ENCODE results near the gene ZDHHC18.
"Not testable (repeated sequence)": the region's sequence is repeated elsewhere in the genome, so short reads cannot be mapped to it uniquely, and the experiment has no call there.

The ZDHHC18 gene

DNA sequence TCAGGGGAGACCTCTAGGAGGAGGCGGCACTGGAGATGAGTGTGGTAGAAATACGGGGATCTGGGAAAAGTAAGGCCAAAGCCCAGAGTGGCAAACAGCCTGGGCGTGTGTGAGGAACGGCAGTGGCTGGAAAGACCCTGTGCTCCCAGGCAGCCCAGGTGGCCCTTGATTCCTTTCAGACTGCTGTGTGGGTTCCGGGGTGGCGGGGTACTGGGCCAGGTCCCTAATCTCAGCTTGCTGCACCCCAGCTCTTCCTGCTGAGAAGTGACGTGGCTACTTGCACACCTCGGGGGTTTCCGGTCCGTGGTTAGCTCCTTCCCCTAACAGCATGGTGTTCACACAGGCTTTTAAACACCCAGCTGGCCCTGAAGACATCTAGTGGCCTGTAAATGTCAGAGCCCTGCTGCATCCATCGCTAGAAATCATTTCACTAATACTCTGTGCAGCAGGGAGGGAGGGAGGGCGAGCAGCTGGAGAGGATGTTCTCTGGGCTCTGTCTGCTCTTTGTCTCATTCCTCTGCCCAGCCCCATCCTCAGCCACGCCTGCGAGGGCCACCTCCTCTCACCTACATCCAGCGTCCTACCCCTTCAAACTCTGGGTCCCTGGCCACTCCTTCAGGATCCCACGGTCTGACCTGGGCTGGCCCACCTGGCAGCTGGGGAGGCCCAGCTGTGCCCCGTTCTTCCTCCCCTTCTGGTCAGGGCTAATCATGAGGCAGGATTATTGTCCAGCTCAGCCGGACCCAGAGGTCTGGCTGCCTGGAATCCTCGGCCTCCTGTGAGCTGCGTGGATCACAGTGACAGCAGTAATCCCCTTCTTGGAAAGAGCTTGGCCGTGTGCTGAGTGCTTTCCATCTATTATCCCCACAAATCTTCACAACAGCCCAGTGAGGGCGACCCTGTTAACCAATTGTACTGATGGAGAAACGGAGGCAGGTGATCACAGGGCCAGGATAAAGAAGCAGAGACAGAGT lies 7.2 kb downstream of the ZDHHC18 start:
- no peaks in the 10 kb centered on the region for H3K9me3 Mint-ChIP-seq (ENCODE audit: low read depth)
- H3K4me1 Mint-ChIP-seq (ENCODE audit: low read depth), result peaks cover 61% of the 10 kb centered on the region
- peaks cover 5% of the 10 kb centered on the region for H3K36me3 Mint-ChIP-seq
- peak overlapping the region; percentile 83 for H3K4me3 Mint-ChIP-seq
- peak overlapping the region; percentile 98 for H3K27ac Mint-ChIP-seq
- H3K27me3 Mint-ChIP-seq, result no peaks in the 10 kb centered on the region

DNA sequence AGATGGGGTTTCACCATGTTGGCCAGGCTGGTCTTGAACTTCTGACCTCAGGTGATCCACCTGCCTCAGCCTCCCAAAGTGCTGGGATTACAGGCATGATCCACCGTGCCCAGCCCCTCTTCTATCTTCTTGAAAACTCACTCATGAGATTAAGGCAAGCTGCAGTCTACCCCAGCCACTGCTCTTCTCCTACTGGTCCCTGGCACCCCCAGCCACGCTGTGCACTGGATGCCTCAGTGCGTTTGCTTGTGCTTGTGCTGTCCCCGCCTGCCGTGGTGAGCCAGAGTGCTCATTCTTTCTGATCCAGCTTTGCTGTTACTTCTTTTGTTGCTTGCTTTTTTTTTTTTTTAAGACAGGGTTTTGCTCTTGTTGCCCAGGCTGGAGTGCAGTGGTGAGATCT lies 11.2 kb downstream of the ZDHHC18 start:
- H3K4me1 Mint-ChIP-seq (ENCODE audit: low read depth), result peaks cover 31% of the 10 kb centered on the region
- not testable (repeated sequence) for H3K36me3 Mint-ChIP-seq; H3K27ac Mint-ChIP-seq; H3K4me3 Mint-ChIP-seq; H3K9me3 Mint-ChIP-seq (ENCODE audit: low read depth); H3K27me3 Mint-ChIP-seq

- H3K4me3 Mint-ChIP-seq, result no peak overlapping the region
- no peaks in the 10 kb centered on the region for H3K36me3 Mint-ChIP-seq
- no peaks in the 10 kb centered on the region for H3K9me3 Mint-ChIP-seq (ENCODE audit: low read depth)
- peaks cover 21% of the 10 kb centered on the region for H3K4me1 Mint-ChIP-seq (ENCODE audit: low read depth)
- H3K27me3 Mint-ChIP-seq, result no peaks in the 10 kb centered on the region
- H3K27ac Mint-ChIP-seq, result no peak overlapping the region
Measured at GRCh38 chr1:26838474-26839338, 12.2 kb downstream of the ZDHHC18 start.

DNA sequence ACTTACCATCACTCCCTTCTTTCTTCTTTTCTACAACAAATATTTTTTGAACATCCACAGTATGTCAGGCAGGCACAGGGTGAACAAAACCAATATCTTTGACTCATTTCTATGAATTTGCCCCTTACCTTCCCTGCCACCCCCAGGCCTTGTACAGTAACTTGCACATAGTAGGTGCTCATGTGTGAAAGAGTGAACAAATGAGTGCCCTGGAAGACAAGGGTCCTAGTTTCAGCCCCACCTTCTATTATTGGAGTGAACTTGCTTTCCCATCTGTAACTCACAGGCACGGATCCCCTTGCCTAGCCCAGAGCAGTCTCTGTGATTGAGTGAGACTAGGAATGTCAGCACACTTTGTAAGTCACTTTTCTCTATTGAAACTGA lies 12.8 kb downstream of the ZDHHC18 start:
- H3K9me3 Mint-ChIP-seq (ENCODE audit: low read depth), result no peaks in the 10 kb centered on the region
- no peak overlapping the region for H3K4me3 Mint-ChIP-seq
- peaks cover 14% of the 10 kb centered on the region for H3K4me1 Mint-ChIP-seq (ENCODE audit: low read depth)
- H3K36me3 Mint-ChIP-seq, result no peaks in the 10 kb centered on the region
- no peaks in the 10 kb centered on the region for H3K27me3 Mint-ChIP-seq
- peak overlapping the region; percentile 68 for H3K27ac Mint-ChIP-seq

DNA sequence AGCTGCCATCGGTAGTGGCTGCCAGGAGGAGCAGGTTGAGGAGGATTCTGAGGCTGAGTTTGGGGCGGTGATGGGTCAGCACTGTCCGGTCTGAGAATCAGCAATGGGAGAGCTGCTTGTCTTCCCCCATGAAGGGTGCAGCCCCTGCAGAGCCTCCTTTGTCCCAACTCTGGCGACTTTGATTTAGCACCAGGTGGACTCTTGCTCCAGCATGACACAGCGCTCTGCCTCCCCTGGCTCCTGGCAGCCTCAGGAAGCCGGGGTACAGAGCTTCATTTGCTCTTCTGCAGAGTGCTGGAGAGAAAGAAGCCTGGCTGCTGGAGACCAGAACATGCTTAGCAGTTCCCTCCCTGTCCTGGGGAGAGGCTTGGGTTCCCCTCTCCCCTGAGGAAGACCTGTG lies 13.3 kb downstream of the ZDHHC18 start:
- H3K4me1 Mint-ChIP-seq (ENCODE audit: low read depth), result peaks cover 10% of the 10 kb centered on the region
- H3K27me3 Mint-ChIP-seq, result no peaks in the 10 kb centered on the region
- no peaks in the 10 kb centered on the region for H3K36me3 Mint-ChIP-seq
- no peaks in the 10 kb centered on the region for H3K9me3 Mint-ChIP-seq (ENCODE audit: low read depth)
- no peak overlapping the region for H3K27ac Mint-ChIP-seq
- H3K4me3 Mint-ChIP-seq, result no peak overlapping the region

GRCh38 chr1:26844424-26845196 lies 18.1 kb downstream of the ZDHHC18 start:
- Mint-ChIP-seq H3K27me3 (no peaks in the 10 kb centered on the region), H3K4me3 (no peak overlapping the region), H3K9me3 (ENCODE audit: low read depth) (no peaks in the 10 kb centered on the region), H3K4me1 (ENCODE audit: low read depth) (no peaks in the 10 kb centered on the region), H3K36me3 (peaks cover 4% of the 10 kb centered on the region), H3K27ac (peak overlapping the region; percentile 28)

DNA sequence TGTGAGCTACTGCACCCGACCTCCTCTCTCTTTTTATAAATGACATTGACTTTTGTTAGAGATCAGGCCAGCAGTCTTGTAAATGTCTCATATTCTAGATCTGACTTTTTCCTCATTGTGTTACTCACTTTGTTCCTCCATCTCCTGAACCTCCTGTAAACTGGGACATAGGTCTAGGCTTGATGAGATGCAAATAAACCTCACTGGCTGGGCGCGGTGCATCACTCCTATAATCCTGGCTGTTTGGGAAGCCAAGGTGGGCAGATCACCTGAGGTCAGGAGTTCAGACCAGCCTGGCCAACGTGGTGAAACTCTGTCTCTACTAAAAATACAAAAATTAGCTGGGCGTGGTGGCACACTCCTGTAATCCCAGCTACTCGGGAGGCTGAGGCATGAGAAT lies 21.3 kb downstream of the ZDHHC18 start:
- not testable (repeated sequence) for H3K36me3 Mint-ChIP-seq; H3K27me3 Mint-ChIP-seq; H3K4me3 Mint-ChIP-seq; H3K4me1 Mint-ChIP-seq (ENCODE audit: low read depth); H3K9me3 Mint-ChIP-seq (ENCODE audit: low read depth)
- peak overlapping the region; percentile 46 for H3K27ac Mint-ChIP-seq

- Mint-ChIP-seq H3K9me3 (ENCODE audit: low read depth) (no peaks in the 10 kb centered on the region), H3K27ac (no peak overlapping the region), H3K27me3 (no peaks in the 10 kb centered on the region), H3K36me3 (peaks cover 9% of the 10 kb centered on the region), H3K4me1 (ENCODE audit: low read depth) (no peaks in the 10 kb centered on the region), H3K4me3 (no peak overlapping the region)
Measured at GRCh38 chr1:26848499-26848898, 22.0 kb downstream of the ZDHHC18 start.

DNA sequence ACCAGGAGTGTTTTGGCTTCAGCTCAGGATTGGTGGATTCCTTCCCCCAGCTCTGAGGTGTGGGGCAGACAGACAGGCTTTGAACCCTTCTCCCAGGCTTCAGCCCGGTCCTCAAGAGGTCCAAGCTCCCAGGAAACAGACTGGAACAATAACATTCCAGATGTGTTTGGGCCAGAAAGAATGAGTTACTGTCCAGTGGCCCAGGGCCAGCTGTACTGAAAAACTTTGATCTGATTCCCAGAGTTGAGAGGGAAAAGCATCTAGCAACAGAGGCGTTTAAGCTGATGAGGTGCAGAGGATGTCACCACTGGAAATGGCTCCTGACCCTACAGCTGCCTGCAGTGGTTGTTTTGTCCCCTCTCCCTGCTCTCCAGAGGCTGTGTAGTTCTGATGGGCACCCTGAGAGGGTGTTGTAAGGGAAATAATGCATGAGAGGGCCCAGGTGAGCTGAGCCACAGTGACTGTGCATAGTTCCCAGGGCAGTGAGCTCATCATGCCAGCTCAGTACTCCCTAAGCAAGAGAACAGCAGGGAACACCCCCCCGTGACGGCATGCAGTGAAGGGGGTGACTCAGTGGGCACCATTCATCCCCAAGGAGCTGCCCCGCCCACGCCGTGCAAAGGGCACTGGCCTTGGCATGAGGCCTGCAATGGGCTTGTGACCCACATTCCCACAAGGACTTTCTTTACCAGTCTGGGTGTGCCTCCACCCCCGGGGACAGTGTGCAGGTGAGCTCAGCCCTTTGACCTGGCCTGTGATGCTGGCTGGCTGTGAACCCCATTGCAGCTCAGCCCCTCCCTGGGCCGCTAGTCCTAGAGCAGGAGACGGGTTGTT lies 22.7 kb downstream of the ZDHHC18 start:
- Mint-ChIP-seq H3K36me3 (peaks cover 9% of the 10 kb centered on the region), H3K4me3 (no peak overlapping the region), H3K9me3 (ENCODE audit: low read depth) (no peaks in the 10 kb centered on the region), H3K4me1 (ENCODE audit: low read depth) (no peaks in the 10 kb centered on the region), H3K27ac (peak overlapping the region; percentile 22), H3K27me3 (no peaks in the 10 kb centered on the region)

GRCh38 chr1:26851106-26851684 lies 24.7 kb downstream of the ZDHHC18 start:
- no peaks in the 10 kb centered on the region for H3K4me1 Mint-ChIP-seq (ENCODE audit: low read depth)
- H3K4me3 Mint-ChIP-seq, result no peak overlapping the region

DNA sequence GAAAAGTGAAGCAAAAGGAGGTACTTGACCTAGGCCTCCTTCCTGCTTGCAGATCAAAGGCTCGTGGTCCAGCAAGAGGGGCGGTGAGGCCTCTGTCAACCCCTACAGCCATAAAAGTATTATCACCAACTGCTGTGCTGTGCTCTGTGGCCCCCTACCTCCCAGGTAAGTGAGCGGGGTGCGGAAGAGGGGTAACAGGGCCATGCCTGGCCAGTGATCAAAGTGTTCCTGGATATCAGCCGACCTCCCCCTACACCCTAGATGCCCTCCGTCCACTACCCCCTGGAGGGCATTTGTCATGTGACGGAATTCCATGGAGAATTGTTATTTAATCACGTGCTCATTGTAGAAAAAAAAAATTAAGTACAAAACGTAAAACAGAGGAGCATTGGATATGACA lies 26.2 kb downstream of the ZDHHC18 start:
- Mint-ChIP-seq H3K9me3 (ENCODE audit: low read depth) (no peaks in the 10 kb centered on the region), H3K27me3 (no peaks in the 10 kb centered on the region), H3K4me1 (ENCODE audit: low read depth) (no peaks in the 10 kb centered on the region), H3K27ac (no peak overlapping the region), H3K4me3 (no peak overlapping the region), H3K36me3 (peaks cover 6% of the 10 kb centered on the region)

More at GRCh38 chr1:26851106-26851684, 24.7 kb downstream of the ZDHHC18 start:
- Mint-ChIP-seq H3K36me3 (peaks cover 9% of the 10 kb centered on the region), H3K9me3 (ENCODE audit: low read depth) (no peaks in the 10 kb centered on the region), H3K27ac (no peak overlapping the region), H3K27me3 (no peaks in the 10 kb centered on the region)

- H3K4me3 Mint-ChIP-seq, result no peak overlapping the region
- H3K27me3 Mint-ChIP-seq, result no peaks in the 10 kb centered on the region
- H3K4me1 Mint-ChIP-seq (ENCODE audit: low read depth), result no peaks in the 10 kb centered on the region
- H3K36me3 Mint-ChIP-seq, result peaks cover 4% of the 10 kb centered on the region
- H3K9me3 Mint-ChIP-seq (ENCODE audit: low read depth), result no peaks in the 10 kb centered on the region
- H3K27ac Mint-ChIP-seq, result no peak overlapping the region
Measured at GRCh38 chr1:26853156-26853555, 26.7 kb downstream of the ZDHHC18 start.

GRCh38 chr1:26853600-26853999 lies 27.1 kb downstream of the ZDHHC18 start:
- Mint-ChIP-seq H3K4me3 (no peak overlapping the region), H3K9me3 (ENCODE audit: low read depth) (no peaks in the 10 kb centered on the region), H3K36me3 (peaks cover 4% of the 10 kb centered on the region), H3K27me3 (no peaks in the 10 kb centered on the region), H3K4me1 (ENCODE audit: low read depth) (no peaks in the 10 kb centered on the region), H3K27ac (no peak overlapping the region)

GRCh38 chr1:26854906-26855305 lies 28.4 kb downstream of the ZDHHC18 start:
- no peak overlapping the region for H3K4me3 Mint-ChIP-seq
- H3K36me3 Mint-ChIP-seq, result peaks cover 4% of the 10 kb centered on the region
- no peak overlapping the region for H3K27ac Mint-ChIP-seq
- H3K9me3 Mint-ChIP-seq (ENCODE audit: low read depth), result no peaks in the 10 kb centered on the region
- H3K27me3 Mint-ChIP-seq, result no peaks in the 10 kb centered on the region
- no peaks in the 10 kb centered on the region for H3K4me1 Mint-ChIP-seq (ENCODE audit: low read depth)

All from activated naive CD8-positive, alpha-beta T cell (primary cell).